BJ (cell line): ENCODE data around the gene DNAJC25. TPM values are rescaled to one million over a fixed set of nuclear protein-coding genes. Genes with fewer than 3 reads are reported as not detected.

ENCODE experiments used
- CTCF ChIA-PET: fragments of 350-600 bp; formaldehyde crosslinking; extraction: SDS; loops from one replicate; lab custom pipeline; 2021; ENCODE audit warnings: antibody characterized with exemption, inconsistent platforms; lab: Yijun Ruan, JAX
- POLR2A ChIA-PET: fragments of 300-600 bp; sonication (Branson Sonifier 250); formaldehyde crosslinking; extraction: SDS; loops from one replicate; lab custom pipeline; 2021; ENCODE audit warnings: antibody characterized with exemption; lab: Charles Lee
- DNase-seq: peaks from one replicate; pipeline ENCODE4 v3.0.0-alpha.2; 2011; ENCODE audit warnings: low read depth
- H3K27me3 ChIP-seq: 2 replicates; pipeline ENCODE4 v1.6.0; 2011; ENCODE audit warnings: low read length; ENCODE audit not compliant: control insufficient read depth, insufficient read depth
- H3K36me3 ChIP-seq: 2 replicates; pipeline ENCODE4 v1.5.1; 2011; ENCODE audit warnings: low read length; ENCODE audit not compliant: control insufficient read depth, insufficient read depth
- H3K4me3 ChIP-seq: 2 replicates; pipeline ENCODE4 v1.5.1; 2011; ENCODE audit warnings: low read depth, mild to moderate bottlenecking, control low read depth, low read length
- polyA plus RNA-seq: library from polyadenylated mRNA; depleted of rRNA; stranded (reverse); fragments of >200 nt; gene quantifications from 2 replicates; pipeline ENCODE4 v1.2.3, GENCODE V29; 2011
- TF ChIP-seq, protein P1 (sequence below): IDR thresholded peaks from 2 replicates; pipeline ENCODE4 v1.5.1; 2011; ENCODE audit warnings: low read depth, mild to moderate bottlenecking, control low read depth, inconsistent platforms, low read length, moderate library complexity; ENCODE audit not compliant: insufficient read depth

Gene DNAJC25
- polyA plus RNA-seq, 1 experiment, result 4.9 TPM

DNA sequence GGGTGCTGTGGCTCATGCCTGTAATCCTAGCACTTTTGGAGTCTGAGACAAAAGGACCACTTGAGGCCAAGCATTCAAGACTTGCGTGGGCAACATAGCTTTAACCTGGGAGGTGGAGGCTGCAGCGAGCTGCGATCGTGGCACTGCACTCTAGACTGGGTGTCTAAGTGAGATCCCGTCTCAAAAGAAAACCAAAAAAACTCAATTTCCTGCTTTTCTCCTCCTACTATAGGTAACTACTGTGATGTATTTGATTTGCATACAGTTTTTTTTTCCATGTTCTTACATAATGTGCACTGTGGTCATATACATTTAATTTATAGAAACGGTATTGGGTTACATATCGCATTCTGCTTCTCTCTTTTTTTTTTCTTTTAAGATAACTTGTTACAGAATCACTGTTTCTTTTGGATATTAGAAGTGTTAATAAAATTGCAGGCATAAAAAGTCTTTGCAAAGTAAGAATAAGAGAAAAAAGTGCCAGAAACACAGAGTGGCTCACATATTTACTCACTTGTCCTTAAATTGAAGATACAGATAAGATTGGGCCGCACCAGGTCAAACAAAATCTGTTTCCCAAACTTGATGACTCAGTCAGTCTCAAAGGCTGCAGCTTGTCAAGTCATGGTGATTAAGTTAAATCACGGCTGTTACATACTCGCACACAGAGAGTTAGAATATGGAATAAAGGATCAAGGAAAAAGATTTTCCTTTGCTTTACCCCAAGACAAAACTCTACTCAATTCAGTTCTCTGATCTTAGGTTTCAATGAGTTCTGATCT, 29.7 kb upstream of the DNAJC25 start:
- no peak for DNase-seq
- ChIA-PET CTCF (interaction anchor here (0.7 to 1.2 kb wide), 2 partner anchors 20 to 365 kb away, joined by 3 to 4 read pairs; no protein-coding TSS in a partner anchor), POLR2A (no interaction called here)
- no peaks in the 10 kb centered on the region for H3K36me3 ChIP-seq
- no peak overlapping the region for H3K4me3 ChIP-seq
- TF ChIP-seq, protein P1, sequence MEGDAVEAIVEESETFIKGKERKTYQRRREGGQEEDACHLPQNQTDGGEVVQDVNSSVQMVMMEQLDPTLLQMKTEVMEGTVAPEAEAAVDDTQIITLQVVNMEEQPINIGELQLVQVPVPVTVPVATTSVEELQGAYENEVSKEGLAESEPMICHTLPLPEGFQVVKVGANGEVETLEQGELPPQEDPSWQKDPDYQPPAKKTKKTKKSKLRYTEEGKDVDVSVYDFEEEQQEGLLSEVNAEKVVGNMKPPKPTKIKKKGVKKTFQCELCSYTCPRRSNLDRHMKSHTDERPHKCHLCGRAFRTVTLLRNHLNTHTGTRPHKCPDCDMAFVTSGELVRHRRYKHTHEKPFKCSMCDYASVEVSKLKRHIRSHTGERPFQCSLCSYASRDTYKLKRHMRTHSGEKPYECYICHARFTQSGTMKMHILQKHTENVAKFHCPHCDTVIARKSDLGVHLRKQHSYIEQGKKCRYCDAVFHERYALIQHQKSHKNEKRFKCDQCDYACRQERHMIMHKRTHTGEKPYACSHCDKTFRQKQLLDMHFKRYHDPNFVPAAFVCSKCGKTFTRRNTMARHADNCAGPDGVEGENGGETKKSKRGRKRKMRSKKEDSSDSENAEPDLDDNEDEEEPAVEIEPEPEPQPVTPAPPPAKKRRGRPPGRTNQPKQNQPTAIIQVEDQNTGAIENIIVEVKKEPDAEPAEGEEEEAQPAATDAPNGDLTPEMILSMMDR, result no peak
- no peaks in the 10 kb centered on the region for H3K27me3 ChIP-seq

DNA sequence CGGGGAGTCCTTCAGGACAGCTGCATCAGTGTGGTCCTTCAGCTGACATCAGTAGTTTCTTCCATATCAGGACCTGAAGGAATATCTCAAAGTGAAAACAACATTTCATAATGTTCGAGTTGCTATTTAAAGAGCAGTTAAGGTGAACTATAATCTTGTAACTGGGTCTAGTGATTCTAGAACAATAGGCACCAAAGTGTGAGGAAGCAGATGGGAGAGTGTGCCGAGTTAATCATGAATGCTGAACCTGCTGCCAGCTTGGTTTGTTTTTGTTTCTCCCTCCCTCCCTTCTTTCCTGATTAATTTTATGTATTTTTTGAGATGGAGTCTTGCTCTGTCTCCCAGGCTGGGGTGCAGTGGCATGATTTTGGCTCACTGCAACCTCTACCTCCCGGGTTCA, 28.1 kb upstream of the DNAJC25 start:
- TF ChIP-seq, protein P1, result no peak
- Histone ChIP-seq H3K27me3 (no peaks in the 10 kb centered on the region), H3K36me3 (no peaks in the 10 kb centered on the region), H3K4me3 (no peak overlapping the region)
- DNase-seq, result no peak
- ChIA-PET POLR2A (interaction anchor here (0.5 kb wide), 1 partner anchor 30 kb away, joined by 3 read pairs; no protein-coding TSS in a partner anchor), CTCF (interaction anchor here (3.0 kb wide), 1 partner anchor 18 kb away, joined by 13 read pairs; no protein-coding TSS in a partner anchor)

DNA sequence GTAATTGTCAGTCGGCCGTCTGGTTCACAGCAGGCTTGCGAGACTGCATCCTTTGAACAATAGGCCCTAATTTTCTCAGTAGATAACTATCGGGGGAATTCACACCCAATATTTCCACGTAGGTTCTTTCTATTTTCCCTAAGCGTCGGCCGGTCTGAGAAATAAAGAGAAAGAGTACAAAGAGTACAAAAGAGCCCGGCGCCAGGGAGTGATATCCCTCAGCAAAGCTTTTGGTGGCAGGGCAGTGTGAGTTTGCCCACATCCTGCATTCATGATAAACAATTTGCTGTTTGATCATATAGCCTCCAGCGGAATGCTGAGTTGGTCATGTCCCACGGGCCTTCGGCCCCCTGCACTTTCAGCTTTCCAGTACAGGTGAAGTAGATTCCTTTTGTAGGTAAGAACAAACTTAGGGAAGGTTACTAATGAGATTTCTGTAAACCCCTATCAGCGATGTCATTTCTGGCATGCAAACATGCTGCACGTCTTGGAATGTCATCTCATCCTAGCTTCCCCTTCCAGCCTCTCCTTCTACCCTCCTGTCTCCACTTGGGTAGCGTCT, 27.0 kb upstream of the DNAJC25 start:
- DNase-seq, result no peak
- ChIA-PET CTCF (interaction anchor here (3.0 kb wide), 1 partner anchor 17 kb away, joined by 13 read pairs; no protein-coding TSS in a partner anchor), POLR2A (no interaction called here)
- H3K27me3 ChIP-seq, result no peaks in the 10 kb centered on the region
- no peaks in the 10 kb centered on the region for H3K36me3 ChIP-seq
- no peak overlapping the region for H3K4me3 ChIP-seq
- TF ChIP-seq, protein P1, result no peak

DNA sequence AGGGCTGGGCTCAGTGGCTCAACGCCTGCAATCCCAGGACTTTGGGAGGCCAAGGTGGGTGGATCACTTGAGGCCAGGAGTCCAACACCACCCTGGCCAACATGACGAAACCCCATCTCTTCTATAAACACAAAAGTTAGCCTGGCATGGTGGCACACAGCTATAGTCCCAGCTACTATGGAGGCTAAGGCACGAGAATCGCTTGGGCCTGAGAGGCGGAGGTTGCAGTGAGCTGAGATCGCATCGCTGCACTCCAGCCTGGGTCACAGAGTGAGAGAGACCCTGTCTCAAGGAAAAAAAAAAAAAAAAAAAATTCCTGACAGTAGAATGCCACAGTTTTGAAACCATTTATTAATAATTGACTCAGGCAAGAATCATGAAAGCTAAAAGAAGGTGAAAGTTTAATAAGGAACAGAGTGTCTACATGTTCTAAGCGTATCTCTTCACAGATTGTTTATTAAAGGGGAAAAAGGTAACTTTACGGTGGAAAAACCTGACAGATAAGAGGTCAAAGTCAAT, 26.0 kb upstream of the DNAJC25 start:
- Histone ChIP-seq H3K27me3 (peaks cover 2% of the 10 kb centered on the region; the same call in 1 of the 2 replicates), H3K4me3 (no peak overlapping the region), H3K36me3 (no peaks in the 10 kb centered on the region)
- ChIA-PET POLR2A (no interaction called here), CTCF (interaction anchor here (3.0 kb wide), 1 partner anchor 16 kb away, joined by 13 read pairs; no protein-coding TSS in a partner anchor)
- no peak for DNase-seq
- TF ChIP-seq, protein P1, result no peak

DNA sequence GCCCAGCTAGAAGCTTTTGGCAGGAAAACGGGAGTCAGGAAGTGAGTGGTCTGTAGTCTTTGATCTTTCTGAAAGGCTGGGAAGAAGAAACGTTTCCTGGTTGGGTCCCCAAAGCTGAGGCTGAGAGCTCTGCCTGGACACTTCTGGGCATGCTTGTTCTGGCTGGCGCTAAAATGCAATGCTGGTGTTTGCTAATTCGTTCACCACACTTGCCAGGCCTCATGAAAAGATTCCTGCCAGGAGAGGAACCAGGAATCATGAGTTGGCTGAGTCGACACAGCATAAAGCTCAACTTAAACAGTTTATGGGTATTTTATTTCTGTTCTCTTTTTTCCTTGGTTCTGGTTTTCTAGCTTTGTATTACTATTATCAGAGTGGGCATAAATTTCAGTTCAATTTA, 21.0 kb upstream of the DNAJC25 start:
- TF ChIP-seq, protein P1, result no peak
- H3K4me3 ChIP-seq, result no peak overlapping the region
- ChIA-PET POLR2A (no interaction called here), CTCF (interaction anchor here (1.5 to 2.0 kb wide), 2 partner anchors 11 to 12 kb away, joined by 4 to 8 read pairs; no protein-coding TSS in a partner anchor)
- no peaks in the 10 kb centered on the region for H3K36me3 ChIP-seq
- peaks cover 11% of the 10 kb centered on the region for H3K27me3 ChIP-seq
- DNase-seq, result no peak
